ENCODE data around the gene PIF1. TPM values are rescaled to one million over a fixed set of nuclear protein-coding genes. Genes with fewer than 3 reads are reported as not detected.

The PIF1 gene
- total and polyA plus RNA-seq, 2 experiments from 2014 or later, result 7.4 to 70.9 TPM

DNA sequence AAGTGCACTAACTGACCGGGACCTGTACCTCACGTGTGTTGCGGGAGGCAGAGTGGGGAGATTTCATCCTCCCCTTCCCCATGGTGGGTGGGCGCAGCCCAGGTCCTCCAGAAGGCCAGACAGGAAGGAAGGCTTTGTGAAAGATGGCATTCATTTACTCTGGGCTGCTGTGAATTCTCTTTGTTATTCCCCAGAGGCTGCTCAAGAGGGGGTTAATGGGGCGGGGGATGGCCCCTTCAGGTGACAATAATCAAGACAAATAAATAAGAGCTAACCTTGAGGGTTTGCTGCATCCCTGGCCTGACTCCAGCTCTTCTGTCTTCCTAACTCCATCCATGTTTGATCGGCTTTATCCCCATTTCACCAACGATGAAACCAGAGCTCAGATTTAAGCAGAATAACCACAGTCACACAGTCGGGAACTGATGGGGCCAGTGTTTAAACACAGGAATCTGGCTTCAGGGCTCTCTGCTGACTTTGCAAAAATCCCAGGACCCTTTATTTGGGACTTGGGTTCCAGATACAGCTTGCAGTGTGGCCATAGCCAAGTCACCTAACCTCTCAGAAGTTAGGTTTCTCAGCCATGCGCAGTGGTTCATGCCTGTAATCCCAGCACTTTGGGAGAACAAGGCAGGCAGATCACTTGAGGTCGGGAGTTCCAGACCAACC is 16.5 kb downstream of the PIF1 start:
- peak overlapping the region; percentile 13 for H3K27ac ChIP-seq
- TF ChIP-seq, protein P1, sequence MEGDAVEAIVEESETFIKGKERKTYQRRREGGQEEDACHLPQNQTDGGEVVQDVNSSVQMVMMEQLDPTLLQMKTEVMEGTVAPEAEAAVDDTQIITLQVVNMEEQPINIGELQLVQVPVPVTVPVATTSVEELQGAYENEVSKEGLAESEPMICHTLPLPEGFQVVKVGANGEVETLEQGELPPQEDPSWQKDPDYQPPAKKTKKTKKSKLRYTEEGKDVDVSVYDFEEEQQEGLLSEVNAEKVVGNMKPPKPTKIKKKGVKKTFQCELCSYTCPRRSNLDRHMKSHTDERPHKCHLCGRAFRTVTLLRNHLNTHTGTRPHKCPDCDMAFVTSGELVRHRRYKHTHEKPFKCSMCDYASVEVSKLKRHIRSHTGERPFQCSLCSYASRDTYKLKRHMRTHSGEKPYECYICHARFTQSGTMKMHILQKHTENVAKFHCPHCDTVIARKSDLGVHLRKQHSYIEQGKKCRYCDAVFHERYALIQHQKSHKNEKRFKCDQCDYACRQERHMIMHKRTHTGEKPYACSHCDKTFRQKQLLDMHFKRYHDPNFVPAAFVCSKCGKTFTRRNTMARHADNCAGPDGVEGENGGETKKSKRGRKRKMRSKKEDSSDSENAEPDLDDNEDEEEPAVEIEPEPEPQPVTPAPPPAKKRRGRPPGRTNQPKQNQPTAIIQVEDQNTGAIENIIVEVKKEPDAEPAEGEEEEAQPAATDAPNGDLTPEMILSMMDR (IDR thresholded peaks at IDR 0.05; ENCODE audit: low read depth, low read length), result no peak
- H3K4me1 ChIP-seq (ENCODE audit: low read depth), result peaks cover 37% of the 10 kb centered on the region
- no peaks in the 10 kb centered on the region for H3K36me3 ChIP-seq
- H3K9me3 ChIP-seq (ENCODE audit: low read depth), result no peaks in the 10 kb centered on the region
- DNase-seq (ENCODE audit: low read depth in 1 of 2, low spot score in 1 of 2), result no peak
- H3K4me3 ChIP-seq, result no peak overlapping the region
- no peaks in the 10 kb centered on the region for H3K27me3 ChIP-seq

DNA sequence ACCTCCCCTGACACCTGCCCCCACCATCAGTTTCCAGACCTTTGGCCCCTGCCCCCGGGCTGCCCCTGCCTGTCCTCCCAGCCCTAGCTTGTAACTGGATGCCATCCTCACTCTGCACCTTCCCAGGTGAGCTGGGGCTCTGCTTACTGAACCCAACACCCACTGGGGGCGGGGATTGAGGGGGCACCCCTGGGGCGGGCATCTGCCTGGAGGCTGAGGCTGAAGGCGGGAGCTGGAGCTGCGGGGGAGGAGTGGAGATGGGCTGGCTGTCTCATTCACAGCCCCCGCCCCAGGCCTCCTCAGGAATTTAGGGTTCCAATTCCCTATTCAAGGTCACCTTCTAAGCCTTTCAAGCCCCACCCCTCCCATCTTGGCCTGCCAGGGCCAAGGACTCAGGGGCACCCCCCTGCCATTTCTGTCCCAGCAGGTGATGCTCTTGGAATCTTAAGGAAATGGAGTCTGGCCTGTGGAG is 17.7 kb downstream of the PIF1 start:
- Histone ChIP-seq H3K27ac (peak overlapping the region; percentile 67), H3K9me3 (ENCODE audit: low read depth) (no peaks in the 10 kb centered on the region), H3K36me3 (no peaks in the 10 kb centered on the region), H3K4me3 (no peak overlapping the region), H3K4me1 (ENCODE audit: low read depth) (peaks cover 44% of the 10 kb centered on the region), H3K27me3 (no peaks in the 10 kb centered on the region)
- TF ChIP-seq, protein P1 (IDR thresholded peaks at IDR 0.05; ENCODE audit: low read depth, low read length), result no peak
- no peak for DNase-seq (ENCODE audit: low read depth in 1 of 2, low spot score in 1 of 2)

DNA sequence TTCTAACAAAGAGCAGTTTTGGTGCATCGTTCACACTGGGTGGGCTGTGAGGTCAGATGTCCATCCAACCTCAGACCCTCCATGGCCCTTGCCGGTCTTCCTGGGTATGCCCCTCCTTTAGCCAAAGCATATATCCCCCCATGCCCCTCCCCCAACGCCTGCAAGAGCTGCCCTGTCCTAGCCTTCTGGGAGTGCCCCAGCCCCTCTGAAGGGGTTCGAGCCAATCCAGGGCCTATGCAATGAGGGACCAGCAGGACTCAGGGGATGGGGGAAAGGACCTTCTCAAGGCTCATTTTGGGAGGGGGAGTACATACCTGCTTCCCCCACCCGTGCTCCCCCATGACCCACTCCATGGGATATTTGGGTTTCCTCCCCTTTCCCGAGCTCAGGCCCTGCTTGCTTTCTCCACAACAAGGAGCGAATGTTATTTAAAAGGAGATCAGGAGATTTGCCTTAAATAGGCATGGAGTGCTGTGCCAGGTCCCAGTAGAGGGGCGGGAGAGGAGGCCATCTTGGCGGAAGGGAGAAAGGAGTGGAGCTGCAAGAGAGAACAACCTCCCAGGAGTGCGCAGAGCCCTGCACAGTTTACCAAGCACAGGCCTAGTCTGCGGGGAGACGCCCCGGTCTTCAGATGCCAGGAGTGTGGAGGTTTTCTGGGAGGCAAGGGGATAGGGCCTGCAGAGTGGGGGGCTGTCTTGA is 18.2 kb downstream of the PIF1 start:
- H3K9me3 ChIP-seq (ENCODE audit: low read depth), result no peaks in the 10 kb centered on the region
- no peaks in the 10 kb centered on the region for H3K36me3 ChIP-seq
- no peaks in the 10 kb centered on the region for H3K27me3 ChIP-seq
- peak overlapping the region; percentile 67 for H3K27ac ChIP-seq
- DNase-seq (ENCODE audit: low read depth in 1 of 2, low spot score in 1 of 2), result peak in 1 of 2 donors; percentile 34
- TF ChIP-seq, protein P1 (IDR thresholded peaks at IDR 0.05; ENCODE audit: low read depth, low read length), result no peak
- H3K4me3 ChIP-seq, result no peak overlapping the region
- peaks cover 47% of the 10 kb centered on the region for H3K4me1 ChIP-seq (ENCODE audit: low read depth)

DNA sequence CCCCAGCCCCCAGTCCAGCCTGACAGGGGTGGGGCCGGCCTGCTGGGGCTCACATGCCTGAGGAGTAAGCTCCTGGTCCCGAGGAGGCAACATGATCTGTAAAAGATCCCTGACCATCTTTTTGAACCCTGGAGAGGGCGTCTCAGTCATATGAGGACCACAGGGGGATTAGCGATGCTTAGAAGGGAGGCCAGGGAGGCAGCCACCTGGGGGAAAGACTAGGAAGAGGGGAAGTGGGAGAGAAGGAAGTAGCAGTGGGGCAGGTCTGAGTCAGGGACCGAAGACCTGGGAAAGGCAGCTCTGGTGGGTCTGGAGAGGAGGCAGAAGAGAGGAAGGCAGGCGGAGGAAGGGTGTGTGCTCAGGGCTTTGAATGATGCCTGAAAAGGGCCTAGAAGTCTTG is 18.9 kb downstream of the PIF1 start:
- H3K9me3 ChIP-seq (ENCODE audit: low read depth), result no peaks in the 10 kb centered on the region
- no peaks in the 10 kb centered on the region for H3K27me3 ChIP-seq
- H3K36me3 ChIP-seq, result no peaks in the 10 kb centered on the region
- no peak for DNase-seq (ENCODE audit: low read depth in 1 of 2, low spot score in 1 of 2)
- H3K4me1 ChIP-seq (ENCODE audit: low read depth), result peaks cover 50% of the 10 kb centered on the region
- TF ChIP-seq, protein P1 (IDR thresholded peaks at IDR 0.05; ENCODE audit: low read depth, low read length), result no peak
- H3K27ac ChIP-seq, result peak overlapping the region; percentile 67
- no peak overlapping the region for H3K4me3 ChIP-seq

DNA sequence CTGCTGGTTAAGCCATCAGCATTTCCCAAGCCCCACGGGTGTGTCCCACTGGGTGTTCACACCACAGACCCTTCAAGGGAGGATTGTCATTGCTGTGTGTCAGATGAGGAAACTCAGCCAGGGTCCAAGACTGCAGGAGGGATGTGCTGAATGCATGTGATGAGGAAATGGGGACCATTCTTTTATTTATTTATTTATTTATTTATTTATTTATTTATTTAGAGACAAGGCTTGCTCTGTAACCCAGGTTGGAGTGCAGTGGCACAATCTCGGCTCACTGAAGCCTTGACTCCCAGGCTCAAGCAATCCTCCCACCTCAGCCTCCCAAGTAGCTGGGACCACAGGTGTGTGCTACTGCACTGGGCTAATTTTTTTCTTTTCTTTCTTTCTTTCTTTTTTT is 20.8 kb downstream of the PIF1 start:
- Histone ChIP-seq H3K36me3 (no peaks in the 10 kb centered on the region), H3K9me3 (ENCODE audit: low read depth) (no peaks in the 10 kb centered on the region), H3K27me3 (no peaks in the 10 kb centered on the region), H3K27ac (peak overlapping the region; percentile 75), H3K4me1 (ENCODE audit: low read depth) (peaks cover 48% of the 10 kb centered on the region), H3K4me3 (no peak overlapping the region)
- no peak for DNase-seq (ENCODE audit: low read depth in 1 of 2, low spot score in 1 of 2)
- TF ChIP-seq, protein P1 (IDR thresholded peaks at IDR 0.05; ENCODE audit: low read depth, low read length), result no peak
